Measurements from ENCODE around the gene CLEC4G.
"Not testable (repeated sequence)": the region's sequence is repeated elsewhere in the genome, so short reads cannot be mapped to it uniquely, and the experiment has no call there.

CLEC4G gene

GRCh38 chr19:7732045-7732444, at the start of gene CLEC4G:
TSS of gene CLEC4G (minus strand) at chr19:7732110. CDS start at chr19:7732102, 8 bp downstream.
- DNase-seq (ENCODE audit: low read depth in 3 of 3): no peak

GRCh38 chr19:7781157-7781556, 49.2 kb upstream of the CLEC4G start:
- no peak for DNase-seq (ENCODE audit: low read depth in 3 of 3)

GRCh38 chr19:7779631-7780486, 47.9 kb upstream of the CLEC4G start:
- no peak for DNase-seq (ENCODE audit: low read depth in 3 of 3)

GRCh38 chr19:7778081-7778480, 46.2 kb upstream of the CLEC4G start:
- DNase-seq (ENCODE audit: low read depth in 3 of 3): no peak

- no peak for DNase-seq (ENCODE audit: low read depth in 3 of 3)
Measured at GRCh38 chr19:7775761-7776160, 43.9 kb upstream of the CLEC4G start.

- DNase-seq (ENCODE audit: low read depth in 3 of 3): no peak
Measured at GRCh38 chr19:7773841-7774240, 41.9 kb upstream of the CLEC4G start.

- no peak for DNase-seq (ENCODE audit: low read depth in 3 of 3)
Measured at GRCh38 chr19:7772752-7773291, 40.9 kb upstream of the CLEC4G start.

- DNase-seq (ENCODE audit: low read depth in 3 of 3): no peak
Measured at GRCh38 chr19:7771072-7771471, 39.2 kb upstream of the CLEC4G start.

GRCh38 chr19:7769171-7769570, 37.3 kb upstream of the CLEC4G start:
- DNase-seq (ENCODE audit: low read depth in 3 of 3): no peak

GRCh38 chr19:7767487-7767886, 35.6 kb upstream of the CLEC4G start:
- no peak for DNase-seq (ENCODE audit: low read depth in 3 of 3)

GRCh38 chr19:7766535-7766934, 34.6 kb upstream of the CLEC4G start:
- DNase-seq (ENCODE audit: low read depth in 3 of 3): no peak

GRCh38 chr19:7765043-7765442, 33.1 kb upstream of the CLEC4G start:
- not testable (repeated sequence) for DNase-seq (ENCODE audit: low read depth in 3 of 3)

GRCh38 chr19:7764157-7764556, 32.2 kb upstream of the CLEC4G start:
- not testable (repeated sequence) for DNase-seq (ENCODE audit: low read depth in 3 of 3)

GRCh38 chr19:7763696-7764095, 31.8 kb upstream of the CLEC4G start:
- DNase-seq (ENCODE audit: low read depth in 3 of 3): no peak

- no peak for DNase-seq (ENCODE audit: low read depth in 3 of 3)
Measured at GRCh38 chr19:7762719-7763293, 30.9 kb upstream of the CLEC4G start, which contains the start of gene CLEC4M. TSS of gene CLEC4M (plus strand) at chr19:7763243. CDS start at chr19:7763267, 24 bp downstream.

GRCh38 chr19:7759156-7759555, 27.2 kb upstream of the CLEC4G start:
- DNase-seq (ENCODE audit: low read depth in 3 of 3): no peak

GRCh38 chr19:7757358-7757757, 25.4 kb upstream of the CLEC4G start:
- DNase-seq (ENCODE audit: low read depth in 3 of 3): no peak

- no peak for DNase-seq (ENCODE audit: low read depth in 3 of 3)
Measured at GRCh38 chr19:7756258-7756657, 24.3 kb upstream of the CLEC4G start.

GRCh38 chr19:7751157-7751783, 19.4 kb upstream of the CLEC4G start:
- DNase-seq (ENCODE audit: low read depth in 3 of 3): no peak

- DNase-seq (ENCODE audit: low read depth in 3 of 3): no peak
Measured at GRCh38 chr19:7748756-7749155, 16.8 kb upstream of the CLEC4G start.

- no peak for DNase-seq (ENCODE audit: low read depth in 3 of 3)
Measured at GRCh38 chr19:7748171-7748570, 16.3 kb upstream of the CLEC4G start.
